ENCODE measurements around the gene SDHAF2. TPM values are rescaled to one million over a fixed set of nuclear protein-coding genes. Genes with fewer than 3 reads are reported as not detected.
A peak's percentile ranks its signal among the peaks of the same experiment; 100 is the strongest.

SDHAF2 gene
- total and polyA plus RNA-seq, 9 of the 15 experiments (the other 6 are each of a cell fraction or from before 2014, with no cell fraction given): 21.2 to 144 (median 40.4) TPM

- TF ChIP-seq IRF2 (CRISPR knock-in tag; IDR thresholded peaks at IDR 0.05): no peak
- peak; percentile 65; the same call in 1 of the 2 replicates for TF ChIP-seq ZNF316 (IDR thresholded peaks at IDR 0.05)
- TF ChIP-seq ZBTB9 (CRISPR knock-in tag; IDR thresholded peaks at IDR 0.05): no peak
- no peak for TF ChIP-seq RAD21 (CRISPR knock-in tag; conservative IDR thresholded peaks at IDR 0.05 in 1 of 2, IDR thresholded peaks at IDR 0.05 in 1 of 2)
- TF ChIP-seq BMI1 (IDR thresholded peaks at IDR 0.05; ENCODE audit: low read length): no peak
- TF ChIP-seq TCF15 (CRISPR knock-in tag; IDR thresholded peaks at IDR 0.05): no peak
- no peak for TF ChIP-seq ESRRA (IDR thresholded peaks at IDR 0.05; ENCODE audit: borderline replicate concordance, low read depth)
- 0 out of 2 replicates have a peak, but pooled peaks have one; percentile 31 for TF ChIP-seq MAFG (tag; conservative IDR thresholded peaks at IDR 0.05)
Measured at GRCh38 chr11:61473370-61474012, 43.6 kb downstream of the SDHAF2 start (continued).

- no TSS peak for BruUV-seq (replicated peaks)
- Histone ChIP-seq H2AFZ (ENCODE audit: low read depth, low read length) (no peak overlapping the region), H3K9ac (ENCODE audit: insufficient read depth in 1 of 2, low read depth in 2 of 2, low read length in 2 of 2) (no peak overlapping the region), H3K4me2 (ENCODE audit: insufficient read depth, low read length) (no peak overlapping the region), H3K79me2 (ENCODE audit: control insufficient read depth, insufficient read depth, low read length) (no peaks in the 10 kb centered on the region), H3K36me3 (ENCODE audit: control insufficient read depth, insufficient read depth, low read length) (no peaks in the 10 kb centered on the region), H3K4me3 (no peak overlapping the region), H3K9me1 (ENCODE audit: control insufficient read depth, insufficient read depth, low read length) (no peaks in the 10 kb centered on the region), H3K27ac (ENCODE audit: extremely low read depth, low read depth, low read length) (no peak overlapping the region), H4K20me1 (replicated peaks; ENCODE audit: control insufficient read depth, insufficient read depth, low read length) (peaks cover 9% of the 10 kb centered on the region; the same call in 1 of the 2 replicates), H3K4me1 (replicated peaks in 1 of 2; ENCODE audit: control insufficient read depth in 2 of 2, insufficient read depth in 2 of 2, low read length in 2 of 2) (peaks cover 0 to 7% of the 10 kb centered on the region in 2 experiments; a peak in 2 of 5 replicates), H3K27me3 (ENCODE audit: control insufficient read depth in 2 of 2, insufficient read depth in 2 of 2, low read length in 2 of 2) (peaks cover 0 to 14% of the 10 kb centered on the region in 2 experiments; a peak in 3 of 5 replicates), H3K9me3 (replicated peaks; ENCODE audit: control insufficient read depth, insufficient read depth, low read depth, low read length) (no peaks in the 10 kb centered on the region)
- DNase-seq (ENCODE audit: extremely low read depth in 1 of 4, low spot score in 3 of 4) (no peak), FAIRE-seq (no peak), ATAC-seq (no peak)
- WGBS (ENCODE audit: insufficient coverage, low coverage, missing lambda C conversion rate): 85% methylated on average over 6 of the region's 6 CpGs
- ChIA-PET POLR2A (no interaction called here), CTCF (ENCODE audit: low intra/inter-chr PET ratio) (no interaction called here)
- intact Hi-C loops (cut with micrococcal nuclease) (no loop called here), in situ Hi-C loops (cut with MboI) (no loop called here)
- TF ChIP-seq ZNF431 (CRISPR knock-in tag; IDR thresholded peaks at IDR 0.05) (no peak), MCM2 (IDR thresholded peaks at IDR 0.05; ENCODE audit: low read depth) (no peak), ASH1L (IDR thresholded peaks at IDR 0.05; ENCODE audit: borderline replicate concordance, low read depth, partially characterized antibody) (no peak), HMG20B (CRISPR knock-in tag; IDR thresholded peaks at IDR 0.05) (no peak), ELK1 (CRISPR knock-in tag; IDR thresholded peaks at IDR 0.05) (no peak), KAT8 (IDR thresholded peaks at IDR 0.05; ENCODE audit: low read depth) (no peak), CCNT2 (IDR thresholded peaks at IDR 0.05; ENCODE audit: borderline replicate concordance, extremely low read depth, insufficient read length, low read depth, low read length) (no peak), SMAD2 (IDR thresholded peaks at IDR 0.05; ENCODE audit: low read depth, low read length) (no peak), ZKSCAN8 (CRISPR knock-in tag; IDR thresholded peaks at IDR 0.05) (no peak), U2AF2 (optimal IDR thresholded peaks at IDR 0.05; ENCODE audit: low read depth, low read length) (no peak), MTA1 (IDR thresholded peaks at IDR 0.05; ENCODE audit: borderline replicate concordance) (no peak)
Measured at GRCh38 chr11:61474013-61474643, 44.2 kb downstream of the SDHAF2 start.
